Nephron (organoid): ENCODE data around the gene ASB1.

Source experiments
- H3K27ac Mint-ChIP-seq, 3 experiments: 2 replicates each; pipeline ENCODE4 v1.8.0; 2020; ENCODE audit warnings: mixed read lengths in 3 of 3, mild to moderate bottlenecking in 2 of 3, moderate library complexity in 1 of 3
- H3K27me3 Mint-ChIP-seq: 2 replicates; pipeline ENCODE4 v1.8.0; 2021; ENCODE audit warnings: low read depth, mild to moderate bottlenecking, moderate library complexity, mixed read lengths
- H3K36me3 Mint-ChIP-seq: 2 replicates; pipeline ENCODE4 v1.8.0; 2020; ENCODE audit warnings: low read depth, mixed read lengths
- H3K4me1 Mint-ChIP-seq: 2 replicates; pipeline ENCODE4 v1.8.0; 2020; ENCODE audit warnings: mixed read lengths
- H3K4me3 Mint-ChIP-seq, 3 experiments: 2 replicates each; pipeline ENCODE4 v1.8.0; 2020; ENCODE audit warnings: mild to moderate bottlenecking in 3 of 3, mixed read lengths in 3 of 3, moderate library complexity in 2 of 3
- H3K9me3 Mint-ChIP-seq: 2 replicates; pipeline ENCODE4 v1.8.0; 2020; ENCODE audit warnings: mixed read lengths
- CTCF ChIP-seq, 3 experiments: fragments of 200-600 bp; sonication (generic); IDR thresholded peaks; one replicate each; pipeline ENCODE4 v1.5.0; 2021; ENCODE audit warnings: antibody characterized with exemption in 3 of 3; ENCODE audit not compliant: unreplicated experiment in 3 of 3

Gene ASB1, protein sequence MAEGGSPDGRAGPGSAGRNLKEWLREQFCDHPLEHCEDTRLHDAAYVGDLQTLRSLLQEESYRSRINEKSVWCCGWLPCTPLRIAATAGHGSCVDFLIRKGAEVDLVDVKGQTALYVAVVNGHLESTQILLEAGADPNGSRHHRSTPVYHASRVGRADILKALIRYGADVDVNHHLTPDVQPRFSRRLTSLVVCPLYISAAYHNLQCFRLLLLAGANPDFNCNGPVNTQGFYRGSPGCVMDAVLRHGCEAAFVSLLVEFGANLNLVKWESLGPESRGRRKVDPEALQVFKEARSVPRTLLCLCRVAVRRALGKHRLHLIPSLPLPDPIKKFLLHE

DNA sequence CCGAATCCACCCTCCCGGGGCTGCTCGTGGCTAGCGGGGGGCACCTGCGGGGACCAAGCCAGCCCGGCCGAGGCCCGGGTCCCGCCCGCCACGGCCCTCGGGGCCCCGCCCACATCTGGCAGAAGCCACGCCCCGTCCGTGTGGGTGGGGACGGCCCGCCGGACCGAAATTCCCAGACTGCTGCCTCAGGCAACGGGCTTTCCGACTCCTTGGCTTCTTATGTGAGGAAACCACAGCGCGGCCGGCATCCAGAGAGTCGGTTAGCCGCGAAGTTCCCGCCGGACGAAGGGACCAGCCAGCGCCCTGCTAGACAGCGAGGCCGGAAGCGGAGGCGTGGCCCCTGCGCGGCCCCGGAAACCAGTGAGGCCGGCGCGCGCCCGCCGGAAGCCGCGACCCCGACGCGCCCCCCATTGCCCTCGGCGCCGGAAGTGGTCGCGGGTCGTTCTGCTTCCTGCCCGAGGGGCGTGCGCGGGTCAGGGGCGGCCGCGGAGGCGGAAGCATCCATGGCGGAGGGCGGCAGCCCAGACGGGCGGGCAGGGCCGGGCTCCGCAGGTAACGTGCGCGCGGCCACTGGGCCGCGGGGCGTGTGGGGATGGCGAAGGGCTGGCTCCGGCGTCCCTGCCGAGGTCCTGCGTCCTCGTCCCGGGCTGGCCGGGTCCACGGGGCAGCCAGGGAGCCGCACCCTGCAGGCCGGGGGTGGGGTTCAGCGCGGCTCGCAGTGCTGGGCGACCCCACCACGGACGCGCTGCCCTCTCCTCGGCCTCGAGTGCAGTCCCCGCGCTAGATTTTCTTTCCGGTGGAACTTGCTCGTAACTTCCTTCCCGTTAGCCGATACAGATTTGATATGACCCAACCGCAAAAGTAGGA is at the start of gene ASB1:
Gene ASB1, plus strand, starts transcription at position 360 of the 867 bp plus-strand sequence. Its CDS starts 144 bp downstream, at position 504.
- Mint-ChIP-seq H3K4me1 (peaks cover 44% of the 10 kb centered on the region), H3K27ac (peak within 1 kb of the TSS; percentile 99 to 100 (median 100)), H3K4me3 (peak within 1 kb of the TSS; percentile 91 to 99 (median 97)), H3K36me3 (peaks cover 38% of the 10 kb centered on the region), H3K27me3 (no peaks in the 10 kb centered on the region), H3K9me3 (peaks cover 15% of the 10 kb centered on the region)
- no peak for TF ChIP-seq CTCF (IDR thresholded peaks at IDR 0.05; ENCODE audit: unreplicated experiment in 3 of 3)

- peaks cover 4% of the 10 kb centered on the region for H3K27me3 Mint-ChIP-seq
- no peak overlapping the region for H3K4me3 Mint-ChIP-seq
- no peak overlapping the region for H3K27ac Mint-ChIP-seq
- H3K9me3 Mint-ChIP-seq: peaks cover 7% of the 10 kb centered on the region
- H3K4me1 Mint-ChIP-seq: peaks cover 27% of the 10 kb centered on the region
- no peak for TF ChIP-seq CTCF (IDR thresholded peaks at IDR 0.05; ENCODE audit: unreplicated experiment in 3 of 3)
- peaks cover 44% of the 10 kb centered on the region for H3K36me3 Mint-ChIP-seq
Measured at GRCh38 chr2:238378230-238379095, 48.3 kb upstream of the ASB1 start.

GRCh38 chr2:238379096-238379810 is 47.5 kb upstream of the ASB1 start:
- peaks cover 8% of the 10 kb centered on the region for H3K9me3 Mint-ChIP-seq
- no peak for TF ChIP-seq CTCF (IDR thresholded peaks at IDR 0.05; ENCODE audit: unreplicated experiment in 3 of 3)
- peaks cover 4% of the 10 kb centered on the region for H3K27me3 Mint-ChIP-seq
- H3K4me3 Mint-ChIP-seq: no peak overlapping the region
- H3K36me3 Mint-ChIP-seq: peaks cover 45% of the 10 kb centered on the region
- no peak overlapping the region for H3K27ac Mint-ChIP-seq
- H3K4me1 Mint-ChIP-seq: peaks cover 27% of the 10 kb centered on the region

GRCh38 chr2:238380336-238380735 is 46.4 kb upstream of the ASB1 start:
- Mint-ChIP-seq H3K9me3 (peaks cover 8% of the 10 kb centered on the region), H3K27ac (no peak overlapping the region), H3K4me1 (peaks cover 25% of the 10 kb centered on the region), H3K4me3 (no peak overlapping the region), H3K36me3 (peaks cover 39% of the 10 kb centered on the region), H3K27me3 (peaks cover 4% of the 10 kb centered on the region)
- TF ChIP-seq CTCF (IDR thresholded peaks at IDR 0.05; ENCODE audit: unreplicated experiment in 3 of 3): no peak

DNA sequence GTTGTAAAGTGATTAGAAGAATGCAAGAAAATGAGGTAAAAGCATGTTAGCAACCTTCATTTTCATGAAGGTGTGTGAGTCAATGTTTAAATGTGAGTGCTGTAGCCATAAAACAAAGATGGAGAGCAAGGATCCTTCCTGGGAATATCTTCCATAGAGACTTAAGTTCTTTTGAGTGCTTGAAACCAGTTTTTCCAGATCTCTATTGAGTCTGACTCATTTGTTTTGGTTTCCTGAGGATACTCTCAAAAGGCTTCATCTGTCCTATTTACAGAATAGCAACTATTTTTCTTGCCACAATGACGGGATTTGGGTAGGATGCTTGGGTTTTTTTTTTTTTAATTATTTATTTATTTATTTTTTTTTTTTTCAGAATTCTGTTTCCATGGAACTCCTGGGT is 45.9 kb upstream of the ASB1 start:
- Mint-ChIP-seq H3K36me3 (peaks cover 39% of the 10 kb centered on the region), H3K9me3 (peaks cover 8% of the 10 kb centered on the region), H3K27ac (no peak overlapping the region), H3K27me3 (peaks cover 4% of the 10 kb centered on the region), H3K4me1 (peaks cover 20% of the 10 kb centered on the region), H3K4me3 (no peak overlapping the region)
- no peak for TF ChIP-seq CTCF (IDR thresholded peaks at IDR 0.05; ENCODE audit: unreplicated experiment in 3 of 3)
